ENCODE results near the gene CAPN7.

GRCh38 chr3:15218689-15219088 is 12.6 kb downstream of the CAPN7 start:
- TF ChIP-seq, protein P1, sequence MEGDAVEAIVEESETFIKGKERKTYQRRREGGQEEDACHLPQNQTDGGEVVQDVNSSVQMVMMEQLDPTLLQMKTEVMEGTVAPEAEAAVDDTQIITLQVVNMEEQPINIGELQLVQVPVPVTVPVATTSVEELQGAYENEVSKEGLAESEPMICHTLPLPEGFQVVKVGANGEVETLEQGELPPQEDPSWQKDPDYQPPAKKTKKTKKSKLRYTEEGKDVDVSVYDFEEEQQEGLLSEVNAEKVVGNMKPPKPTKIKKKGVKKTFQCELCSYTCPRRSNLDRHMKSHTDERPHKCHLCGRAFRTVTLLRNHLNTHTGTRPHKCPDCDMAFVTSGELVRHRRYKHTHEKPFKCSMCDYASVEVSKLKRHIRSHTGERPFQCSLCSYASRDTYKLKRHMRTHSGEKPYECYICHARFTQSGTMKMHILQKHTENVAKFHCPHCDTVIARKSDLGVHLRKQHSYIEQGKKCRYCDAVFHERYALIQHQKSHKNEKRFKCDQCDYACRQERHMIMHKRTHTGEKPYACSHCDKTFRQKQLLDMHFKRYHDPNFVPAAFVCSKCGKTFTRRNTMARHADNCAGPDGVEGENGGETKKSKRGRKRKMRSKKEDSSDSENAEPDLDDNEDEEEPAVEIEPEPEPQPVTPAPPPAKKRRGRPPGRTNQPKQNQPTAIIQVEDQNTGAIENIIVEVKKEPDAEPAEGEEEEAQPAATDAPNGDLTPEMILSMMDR (conservative IDR thresholded peaks at IDR 0.05 in 1 of 2, IDR thresholded peaks at IDR 0.05 in 1 of 2; ENCODE audit: low read depth in 1 of 2, low read length in 2 of 2): no peak
- no peak for TF ChIP-seq EZH2 (IDR thresholded peaks at IDR 0.05; ENCODE audit: low read length, missing control alignments)

Measured in fibroblast of lung (primary cell).